GM18505 (cell line): ENCODE measurements around the gene CFAP91.

ENCODE experiments used
- ATAC-seq: cut with Tn5 transposase; IDR thresholded peaks from one replicate; pipeline ENCODE4 v1.9.1; 2021; ENCODE audit not compliant: unreplicated experiment
- POLR2A ChIP-seq: IDR thresholded peaks from 4 replicates; pipeline ENCODE4 v1.6.1; 2011; ENCODE audit warnings: borderline replicate concordance; ENCODE audit not compliant: insufficient read depth, insufficient read length; ENCODE audit errors: extremely low read depth

CFAP91 gene

GRCh38 chr3:119702530-119703527 lies at the start of gene CFAP91:
TSS of gene CFAP91 (plus strand) at chr3:119703022. CDS start at chr3:119703099, 77 bp downstream.
- peak; percentile 35 for TF ChIP-seq POLR2A
- ATAC-seq, result peak; percentile 92

DNA sequence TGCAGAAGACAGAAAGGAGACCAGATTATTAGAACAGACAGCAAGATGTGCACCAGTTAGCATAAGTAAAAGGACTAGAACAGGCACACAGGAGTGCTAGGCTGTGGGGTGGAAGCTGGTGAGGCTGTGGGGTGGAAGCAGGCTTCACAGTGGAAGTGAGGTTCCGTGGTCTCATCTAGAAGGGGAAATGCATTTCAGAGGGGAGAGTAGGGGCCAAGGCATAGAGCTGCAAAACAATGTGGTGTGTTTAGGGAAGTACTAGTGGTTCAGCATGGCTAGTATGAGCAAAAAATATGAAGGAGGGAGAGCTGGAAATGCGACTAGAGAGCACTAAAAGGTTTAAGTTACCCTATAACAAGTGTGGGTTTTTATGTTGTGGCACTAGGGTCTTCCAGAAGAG lies 48.9 kb upstream of the CFAP91 start:
- TF ChIP-seq POLR2A, result no peak
- ATAC-seq, result no peak

DNA sequence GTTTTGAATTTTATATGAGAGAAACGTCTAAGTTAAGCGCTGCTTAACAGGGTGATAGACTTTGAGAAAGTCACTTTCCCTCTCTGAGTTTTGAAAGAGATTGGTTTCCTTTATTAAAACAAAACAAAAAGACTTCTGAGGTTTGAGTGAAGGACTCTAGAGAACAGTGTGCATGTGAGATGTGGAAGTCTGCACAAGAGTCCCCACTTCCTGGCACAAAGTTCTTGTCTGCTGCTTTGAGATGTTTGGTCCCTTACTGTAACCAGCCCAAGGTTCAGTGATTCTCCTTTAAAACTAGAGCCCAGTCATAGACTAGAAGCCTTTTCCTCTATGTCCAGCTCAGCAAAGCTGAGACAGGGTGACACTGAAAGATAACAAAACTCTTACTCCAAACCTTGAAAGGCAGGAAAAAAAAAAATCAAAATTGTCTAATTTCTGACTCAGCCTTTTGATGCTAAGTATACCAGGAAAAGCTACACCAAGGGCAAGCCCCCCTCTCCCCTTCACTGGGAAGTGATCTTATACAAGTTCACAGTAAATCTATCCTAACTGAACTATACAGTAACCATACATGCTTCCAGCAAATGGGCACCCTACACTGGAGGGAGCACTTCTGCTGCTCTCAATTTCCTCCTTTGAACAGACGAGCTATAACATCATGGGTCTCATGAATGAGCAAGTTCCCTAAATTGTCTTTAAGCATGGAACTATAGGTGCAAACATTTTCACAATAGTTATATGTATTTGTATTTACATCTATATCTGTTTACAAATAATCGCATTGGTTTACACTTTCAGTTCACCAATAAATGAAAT lies 44.7 kb upstream of the CFAP91 start:
- no peak for TF ChIP-seq POLR2A
- no peak for ATAC-seq

- TF ChIP-seq POLR2A, result no peak
- no peak for ATAC-seq
Observed at GRCh38 chr3:119658994-119659393, 43.8 kb upstream of the CFAP91 start.

- ATAC-seq, result no peak
- no peak for TF ChIP-seq POLR2A
Observed at GRCh38 chr3:119659606-119660291, 43.1 kb upstream of the CFAP91 start.

DNA sequence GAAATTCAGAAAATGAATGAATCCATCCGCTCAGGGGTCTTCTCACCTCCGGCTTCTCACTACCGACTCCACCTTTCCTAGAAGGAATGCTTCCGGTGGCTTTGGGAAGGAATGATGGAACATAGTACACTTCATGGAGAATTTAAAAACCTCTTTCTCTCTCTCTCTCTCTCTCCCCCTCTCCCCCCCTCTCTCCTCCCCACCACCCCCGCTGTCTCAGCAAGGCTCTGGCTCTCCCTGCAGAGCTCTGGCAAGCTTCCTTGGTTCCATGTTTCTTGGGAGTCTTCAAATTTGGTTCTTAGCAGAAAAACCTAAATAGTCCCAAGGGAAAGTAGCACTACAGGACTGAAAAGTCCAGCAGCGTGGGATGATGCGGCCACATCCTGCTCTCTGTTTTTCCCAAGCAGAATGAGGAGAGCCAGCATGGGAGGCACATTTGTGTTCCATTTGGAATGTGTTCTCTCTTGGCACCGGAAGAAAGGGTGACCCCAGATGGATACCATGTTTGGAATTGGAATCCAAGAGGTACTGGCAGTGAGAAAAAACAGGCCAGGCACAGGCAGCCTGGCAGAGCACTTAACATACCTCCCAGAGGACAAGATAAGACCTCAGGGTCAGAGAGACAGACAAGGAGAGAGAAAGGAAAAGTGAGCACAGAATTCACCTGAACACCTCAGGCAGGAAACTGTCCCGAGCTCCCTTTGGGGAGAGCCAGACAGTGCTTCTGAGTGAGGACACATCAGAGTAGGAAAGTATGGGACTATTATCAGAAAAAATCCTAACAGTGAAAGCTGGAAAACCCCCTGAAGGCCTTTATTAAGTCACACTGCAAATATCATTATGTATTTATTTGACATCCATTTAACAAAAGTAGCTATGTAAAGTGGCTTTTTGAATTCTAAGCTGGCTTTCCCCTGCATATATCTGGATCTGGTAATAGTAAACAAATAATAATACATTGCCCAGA lies 42.1 kb upstream of the CFAP91 start, which contains the start of gene POPDC2:
Gene POPDC2 (minus strand): TSS at position 116 of the 967 bp plus-strand sequence. CDS start 166 bp downstream, outside the sequence.
- no peak for TF ChIP-seq POLR2A
- ATAC-seq, result no peak

GRCh38 chr3:119662604-119663373 lies 40.0 kb upstream of the CFAP91 start:
- no peak for ATAC-seq

DNA sequence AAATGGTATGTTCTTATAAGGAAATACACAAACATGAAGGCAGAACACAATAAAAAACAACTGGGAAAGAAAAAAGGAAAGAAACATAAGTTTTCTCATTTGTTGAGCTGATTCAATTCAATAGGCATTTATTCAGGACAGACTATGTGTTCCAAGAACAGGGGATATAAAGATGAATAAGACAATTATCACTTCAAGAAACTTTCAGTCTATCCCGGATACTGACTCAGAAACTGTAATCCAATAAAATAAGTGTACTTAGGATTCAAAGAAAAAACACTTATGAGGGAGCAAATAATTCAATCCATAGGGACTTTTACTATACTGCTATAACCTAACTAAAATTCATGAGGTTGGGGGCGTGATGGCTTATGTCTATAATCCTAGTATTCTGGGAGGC lies 38.9 kb upstream of the CFAP91 start:
- no peak for TF ChIP-seq POLR2A
- no peak for ATAC-seq

More at GRCh38 chr3:119662604-119663373, 40.0 kb upstream of the CFAP91 start:
- no peak for TF ChIP-seq POLR2A

- no peak for ATAC-seq
- TF ChIP-seq POLR2A, result no peak
Observed at GRCh38 chr3:119664370-119664769, 38.5 kb upstream of the CFAP91 start.

GRCh38 chr3:119664850-119665379 lies 37.9 kb upstream of the CFAP91 start:
- ATAC-seq, result no peak
- TF ChIP-seq POLR2A, result no peak

DNA sequence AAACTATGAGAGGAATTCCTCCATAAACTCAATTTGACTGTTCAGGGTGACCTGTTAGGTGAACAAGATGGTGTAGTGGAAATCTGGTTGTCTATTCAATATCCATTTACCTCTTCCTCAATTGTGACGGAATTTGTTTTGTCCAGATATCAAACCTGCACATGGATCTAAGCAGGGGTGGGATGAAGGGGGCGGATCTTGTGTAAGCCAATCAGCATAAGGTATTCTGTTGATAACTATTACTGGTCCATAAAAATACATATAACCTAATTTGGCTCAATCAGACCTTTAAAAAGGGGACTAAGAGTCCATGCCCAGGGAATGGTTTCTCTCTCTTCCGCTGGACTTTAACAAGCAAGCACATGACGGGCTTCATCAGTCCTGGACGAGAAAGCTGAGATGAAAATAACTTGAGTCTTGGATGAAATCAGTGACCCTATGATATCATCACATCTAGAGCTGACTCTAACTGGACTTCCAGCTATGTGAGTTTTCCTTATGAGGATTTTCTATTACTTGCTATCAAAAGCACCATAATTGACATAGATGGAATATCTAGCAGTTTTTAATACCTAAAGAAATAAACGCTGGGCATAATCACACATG lies 36.8 kb upstream of the CFAP91 start:
- ATAC-seq, result no peak
- no peak for TF ChIP-seq POLR2A

- ATAC-seq, result no peak
- no peak for TF ChIP-seq POLR2A
Observed at GRCh38 chr3:119669906-119670570, 32.8 kb upstream of the CFAP91 start.
